DND-41 (cell line): ENCODE data around the gene ARPC2.

Source experiments
- ATAC-seq: fragments of 200-7000 bp; cut with Tn5 transposase; 3 replicates; pipeline ENCODE4 v1.9.1; 2021; ENCODE audit warnings: low read depth; ENCODE audit not compliant: insufficient read depth
- DNase-seq: peaks from one replicate; pipeline ENCODE4 v3.0.0-alpha.2; 2020
- H2AFZ ChIP-seq: 2 replicates; pipeline ENCODE4 v1.6.0; 2012; ENCODE audit warnings: low read depth, low read length
- H3K27ac ChIP-seq: 2 replicates; pipeline ENCODE4 v1.5.1; 2012; ENCODE audit warnings: low read length, inconsistent platforms
- H3K27me3 ChIP-seq: fragments of 200-600 bp; sonication (generic); 2 replicates; pipeline ENCODE4 v1.6.0; 2012; ENCODE audit warnings: low read length, mild to moderate bottlenecking, inconsistent platforms; ENCODE audit not compliant: insufficient read depth, poor library complexity
- H3K36me3 ChIP-seq: 2 replicates; pipeline ENCODE4 v1.5.1; 2012; ENCODE audit warnings: low read length, inconsistent platforms; ENCODE audit not compliant: insufficient read depth
- H3K4me1 ChIP-seq: 2 replicates; pipeline ENCODE4 v1.5.1; 2012; ENCODE audit warnings: mild to moderate bottlenecking, low read length; ENCODE audit not compliant: insufficient read depth
- H3K4me2 ChIP-seq: 2 replicates; pipeline ENCODE4 v1.6.0; 2012; ENCODE audit warnings: mild to moderate bottlenecking, moderate library complexity, low read length, inconsistent platforms; ENCODE audit not compliant: insufficient read depth
- H3K4me3 ChIP-seq, 2 experiments: fragments of 200-600 bp in 1 of 2; shearing (Covaris generic) in 1 of 2; 2 replicates each; pipeline ENCODE4 v1.5.1; 2012 to 2016; ENCODE audit warnings: inconsistent platforms in 2 of 2, low read length in 2 of 2, mild to moderate bottlenecking in 2 of 2, low read depth in 1 of 2, moderate library complexity in 1 of 2
- H3K79me2 ChIP-seq: 2 replicates; pipeline ENCODE4 v1.6.0; 2012; ENCODE audit warnings: low read length, inconsistent platforms; ENCODE audit not compliant: insufficient read depth
- H3K9ac ChIP-seq: 2 replicates; pipeline ENCODE4 v1.6.0; 2012; ENCODE audit warnings: low read depth, mild to moderate bottlenecking, inconsistent platforms, low read length, moderate library complexity
- H3K9me3 ChIP-seq: 2 replicates; pipeline ENCODE4 v1.5.1; 2012; ENCODE audit warnings: low read length, moderate library complexity, mild to moderate bottlenecking, inconsistent platforms; ENCODE audit not compliant: insufficient read depth, severe bottlenecking
- H4K20me1 ChIP-seq: 2 replicates; pipeline ENCODE4 v1.6.0; 2012; ENCODE audit warnings: low read length; ENCODE audit not compliant: insufficient read depth
- CTCF ChIP-seq: IDR thresholded peaks from 2 replicates; pipeline ENCODE4 v1.5.1; 2012; ENCODE audit warnings: borderline replicate concordance, low read length, moderate library complexity, mild to moderate bottlenecking; ENCODE audit not compliant: poor library complexity, severe bottlenecking; ENCODE audit errors: extremely low read depth
- EZH2 ChIP-seq: IDR thresholded peaks from 3 replicates; pipeline ENCODE4 v1.6.1; 2012; ENCODE audit warnings: borderline replicate concordance, low read depth, mild to moderate bottlenecking, moderate library complexity, low read length, inconsistent platforms; ENCODE audit not compliant: severe bottlenecking

ARPC2 gene

GRCh38 chr2:218293715-218294429 lies 76.9 kb downstream of the ARPC2 start:
- Histone ChIP-seq H3K9ac (no peak overlapping the region), H3K4me2 (no peak overlapping the region), H3K79me2 (no peaks in the 10 kb centered on the region), H3K36me3 (no peaks in the 10 kb centered on the region), H3K4me3 (no peak overlapping the region), H3K27me3 (no peaks in the 10 kb centered on the region), H4K20me1 (no peaks in the 10 kb centered on the region), H3K9me3 (no peaks in the 10 kb centered on the region), H2AFZ (no peak overlapping the region), H3K27ac (no peak overlapping the region), H3K4me1 (no peaks in the 10 kb centered on the region)
- no peak for TF ChIP-seq EZH2
- TF ChIP-seq CTCF: no peak
- DNase-seq (no peak), ATAC-seq (no peak)

GRCh38 chr2:218294430-218295022 lies 77.5 kb downstream of the ARPC2 start:
- Histone ChIP-seq H3K36me3 (no peaks in the 10 kb centered on the region), H3K4me1 (no peaks in the 10 kb centered on the region), H3K79me2 (no peaks in the 10 kb centered on the region), H4K20me1 (no peaks in the 10 kb centered on the region), H3K9me3 (no peaks in the 10 kb centered on the region), H3K4me2 (no peak overlapping the region), H3K9ac (no peak overlapping the region), H3K27ac (no peak overlapping the region), H2AFZ (no peak overlapping the region), H3K4me3 (no peak overlapping the region), H3K27me3 (no peaks in the 10 kb centered on the region)
- no peak for TF ChIP-seq CTCF
- TF ChIP-seq EZH2: no peak
- DNase-seq (no peak), ATAC-seq (no peak)

- Histone ChIP-seq H4K20me1 (no peaks in the 10 kb centered on the region), H3K9me3 (no peaks in the 10 kb centered on the region), H3K9ac (no peak overlapping the region), H3K4me3 (no peak overlapping the region), H3K4me1 (no peaks in the 10 kb centered on the region), H3K36me3 (no peaks in the 10 kb centered on the region), H2AFZ (no peak overlapping the region), H3K27ac (no peak overlapping the region), H3K27me3 (no peaks in the 10 kb centered on the region), H3K79me2 (no peaks in the 10 kb centered on the region), H3K4me2 (no peak overlapping the region)
- no peak for ATAC-seq
- DNase-seq: no peak
- TF ChIP-seq EZH2: no peak
- no peak for TF ChIP-seq CTCF
Measured at GRCh38 chr2:218295029-218295428, 78.0 kb downstream of the ARPC2 start.
